Stimulated activated CD8-positive, alpha-beta memory T cell treated with anti-CD3 and anti-CD28 coated beads, Interleukin-12 subunit alpha, Interleukin-12 subunit beta, amount 100 ng/mL, for 1 hour (primary cell): ENCODE data around the gene PTTG1.
A peak's percentile ranks its signal among the peaks of the same experiment; 100 is the strongest.

Experiments used
- DNase-seq: peaks from one replicate; pipeline ENCODE4 v3.0.0-alpha.2; 2020; ENCODE audit warnings: low read depth

PTTG1 gene

DNA sequence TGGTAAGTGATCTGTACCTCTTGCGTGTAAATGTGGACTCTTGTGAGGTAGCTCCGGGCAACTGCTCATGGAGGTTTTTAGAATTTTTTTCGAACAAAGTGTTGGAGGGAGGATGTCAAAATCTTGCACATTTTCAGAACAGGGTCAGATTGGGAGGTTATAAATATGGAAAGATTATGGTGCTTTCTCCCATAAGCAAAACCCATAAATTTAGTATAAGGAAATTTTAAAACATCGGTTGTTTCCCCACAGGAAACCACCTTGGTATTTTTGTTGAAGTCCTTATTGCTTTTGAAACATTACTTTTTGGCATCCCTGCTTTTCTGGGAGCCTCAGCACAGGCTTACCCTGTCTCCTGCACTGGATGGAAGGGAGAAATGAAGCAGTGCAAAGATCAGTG lies 33.9 kb downstream of the PTTG1 start:
- no peak for DNase-seq

DNA sequence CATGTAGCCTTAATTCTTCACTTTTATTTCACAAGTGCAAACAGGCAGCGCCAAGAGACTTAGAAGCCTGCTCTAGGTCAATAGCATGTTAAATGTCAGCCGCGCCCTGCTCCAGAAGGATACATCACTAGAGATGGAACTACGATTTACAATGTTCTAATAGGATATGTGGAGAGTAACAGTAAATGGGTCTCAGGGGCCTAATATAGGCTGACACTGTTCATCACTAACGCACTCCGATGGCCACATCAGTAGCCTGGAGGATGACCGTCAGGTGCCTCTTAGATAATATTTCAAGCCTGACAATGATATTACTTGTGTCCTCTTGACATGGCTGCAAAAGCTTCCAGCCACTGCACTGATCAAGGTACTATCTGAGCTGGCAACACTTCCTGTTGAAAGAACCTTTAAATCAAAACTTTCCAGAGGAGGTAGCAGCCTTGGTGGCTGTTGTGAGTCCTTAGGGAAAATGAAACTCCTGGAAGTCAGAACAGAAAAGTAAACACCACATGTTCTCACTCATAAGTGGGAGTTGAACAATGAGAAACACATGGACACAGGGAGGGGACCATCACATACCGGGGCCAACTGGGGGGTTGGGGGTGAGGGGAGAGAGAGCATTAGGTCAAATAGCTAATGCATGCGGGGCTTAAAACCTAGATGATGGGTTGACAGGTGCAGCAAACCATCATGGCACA lies 35.0 kb downstream of the PTTG1 start:
- DNase-seq: no peak

DNA sequence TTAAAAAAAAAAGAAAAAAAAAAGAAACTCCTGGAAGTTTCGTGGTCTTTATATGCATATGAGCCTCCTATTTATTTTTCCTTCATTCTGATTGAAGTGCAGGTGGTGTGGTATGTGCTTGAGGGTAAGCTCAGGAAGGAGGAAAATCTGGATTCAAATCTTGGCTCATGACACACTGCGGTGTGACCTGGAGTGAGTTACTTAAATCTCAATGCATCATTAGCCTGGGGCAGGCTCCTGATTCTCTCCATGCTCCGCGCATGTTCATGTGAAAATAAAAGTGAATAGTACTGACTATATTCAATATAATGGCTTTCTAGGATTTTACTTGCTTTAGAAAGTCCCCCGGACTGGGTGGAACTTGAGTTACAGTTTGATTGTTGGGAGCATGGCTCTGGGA lies 35.6 kb downstream of the PTTG1 start:
- DNase-seq: no peak

DNA sequence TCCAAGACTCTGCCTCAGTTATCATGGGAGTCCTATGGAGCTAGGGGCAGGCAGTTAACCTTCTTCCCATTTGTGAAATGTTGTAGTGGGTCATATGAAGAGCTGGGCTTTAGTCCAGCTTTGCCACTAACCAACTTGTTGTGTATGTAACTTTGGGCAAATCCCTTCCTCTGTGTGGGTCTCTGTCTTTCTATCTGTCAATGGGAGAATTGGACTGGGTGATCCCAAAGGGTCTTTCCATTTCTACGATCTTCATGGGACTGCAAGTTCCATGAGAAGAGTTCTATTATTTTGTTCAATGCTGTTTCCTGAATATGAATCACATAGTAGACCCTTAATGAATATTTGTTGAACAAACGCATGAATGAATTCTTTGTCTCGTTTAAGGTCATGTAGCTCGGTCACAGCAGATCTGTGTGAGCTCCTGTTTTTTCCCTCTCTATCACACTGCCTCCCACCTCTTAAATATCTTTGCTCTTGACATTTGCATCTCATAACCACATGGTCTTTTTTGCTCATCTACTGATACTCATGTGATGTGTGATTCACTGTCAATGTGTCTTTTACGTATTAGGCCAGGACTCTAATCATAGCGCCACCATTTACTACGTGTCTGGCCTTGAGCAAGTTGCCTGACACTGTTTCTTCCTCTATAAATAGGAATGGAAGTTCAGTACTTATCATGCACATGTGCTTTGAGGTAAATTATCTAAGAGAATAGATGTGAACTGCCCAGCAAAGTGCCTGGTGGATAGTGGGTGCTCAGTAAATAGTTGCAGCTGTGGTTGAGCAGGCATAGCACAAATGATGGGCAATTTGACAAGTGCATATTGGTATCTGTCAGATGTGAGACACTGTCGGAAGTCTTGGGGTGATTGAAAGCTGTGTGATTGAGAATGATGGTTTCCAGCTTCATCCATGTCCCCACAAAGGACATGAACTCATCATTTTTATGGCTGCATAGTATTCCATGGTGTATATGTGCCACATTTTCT lies 37.4 kb downstream of the PTTG1 start:
- DNase-seq: no peak

DNA sequence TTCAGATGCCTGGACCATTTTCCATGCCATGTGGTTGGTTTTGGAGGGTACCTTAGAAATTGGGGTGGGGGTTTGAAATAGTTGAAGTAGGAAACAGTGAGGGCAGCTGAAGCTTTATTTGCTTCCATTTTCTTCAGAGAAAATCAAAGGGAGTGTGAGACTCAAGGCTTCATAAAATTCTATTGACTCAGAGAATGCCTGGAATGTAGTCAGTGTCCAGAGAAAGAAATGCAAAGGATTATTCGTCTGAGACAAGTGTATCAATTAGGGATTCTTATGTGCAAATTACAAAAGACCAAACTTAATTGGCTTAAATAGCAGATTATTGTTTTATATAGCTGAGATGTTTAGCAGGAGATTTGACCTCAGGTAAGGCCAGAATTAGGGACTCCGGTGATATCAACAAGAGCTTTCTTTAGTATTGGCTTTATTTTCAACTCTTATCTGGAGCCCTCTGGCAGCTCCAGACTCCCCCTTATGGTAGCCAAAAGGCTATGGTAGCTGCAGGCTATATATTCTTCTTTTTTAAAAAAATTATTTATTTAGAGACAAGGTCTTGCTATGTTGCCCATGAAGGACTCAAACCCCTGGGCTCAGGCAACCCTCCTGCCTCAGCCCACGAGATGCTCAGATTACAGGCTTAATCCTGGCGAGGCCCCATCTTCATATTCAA lies 38.9 kb downstream of the PTTG1 start:
- no peak for DNase-seq

DNA sequence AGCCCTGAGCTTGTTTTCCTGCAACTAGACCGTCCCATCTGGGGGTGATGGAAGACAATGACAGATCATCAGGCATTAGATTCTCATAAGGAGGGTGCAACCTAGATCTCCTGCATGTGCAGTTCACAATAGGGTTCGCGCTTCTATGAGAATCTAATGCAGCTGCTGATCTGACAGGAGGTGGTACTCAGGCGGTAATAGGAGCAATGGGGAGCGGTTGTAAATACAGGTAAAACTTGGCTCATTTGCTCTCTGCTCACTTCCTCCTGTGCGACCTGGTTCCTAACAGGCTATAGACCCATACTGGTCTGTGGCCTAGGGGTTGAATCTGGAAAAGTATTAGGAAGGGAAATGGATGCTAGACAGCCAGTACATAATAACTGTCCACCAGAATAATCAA lies 39.7 kb downstream of the PTTG1 start:
- no peak for DNase-seq

DNA sequence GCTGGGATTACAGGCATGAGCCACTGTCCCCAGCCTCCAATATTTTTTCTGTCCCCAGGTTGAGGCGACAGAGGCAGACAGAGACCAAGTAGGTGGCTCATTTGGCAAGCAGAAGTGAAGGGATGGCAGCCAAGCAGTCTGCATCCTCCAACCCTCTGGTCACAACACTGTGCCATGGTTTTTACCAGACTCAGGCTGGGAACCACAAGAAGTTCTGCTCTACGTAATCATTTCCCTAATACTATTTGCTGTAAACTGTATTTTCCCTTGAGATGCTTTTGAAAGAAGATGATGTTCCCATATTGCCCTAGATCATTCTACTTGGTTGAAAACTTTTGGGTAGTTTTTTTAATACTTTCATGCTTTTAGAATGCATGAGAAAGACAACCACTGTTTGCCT lies 40.5 kb downstream of the PTTG1 start:
- DNase-seq: no peak

DNA sequence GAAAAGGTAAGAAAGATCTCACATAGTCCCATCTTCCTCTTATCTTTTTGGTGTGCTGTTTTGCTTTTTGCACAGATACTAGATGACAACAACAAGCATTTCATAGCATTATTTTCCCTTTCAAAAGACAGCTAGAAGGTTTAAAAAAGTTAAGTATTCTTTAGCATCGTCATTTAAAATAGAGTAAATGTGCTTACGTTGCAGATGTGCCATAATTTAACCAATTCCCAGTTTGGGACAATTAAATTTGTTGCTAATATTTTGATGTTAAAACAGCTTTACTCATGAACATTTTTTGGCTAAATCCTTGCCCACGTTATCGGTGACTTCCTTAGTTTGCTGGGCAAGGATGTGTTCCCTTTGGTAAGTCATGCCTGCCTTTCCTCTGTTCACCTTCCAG lies 41.6 kb downstream of the PTTG1 start:
- no peak for DNase-seq

DNA sequence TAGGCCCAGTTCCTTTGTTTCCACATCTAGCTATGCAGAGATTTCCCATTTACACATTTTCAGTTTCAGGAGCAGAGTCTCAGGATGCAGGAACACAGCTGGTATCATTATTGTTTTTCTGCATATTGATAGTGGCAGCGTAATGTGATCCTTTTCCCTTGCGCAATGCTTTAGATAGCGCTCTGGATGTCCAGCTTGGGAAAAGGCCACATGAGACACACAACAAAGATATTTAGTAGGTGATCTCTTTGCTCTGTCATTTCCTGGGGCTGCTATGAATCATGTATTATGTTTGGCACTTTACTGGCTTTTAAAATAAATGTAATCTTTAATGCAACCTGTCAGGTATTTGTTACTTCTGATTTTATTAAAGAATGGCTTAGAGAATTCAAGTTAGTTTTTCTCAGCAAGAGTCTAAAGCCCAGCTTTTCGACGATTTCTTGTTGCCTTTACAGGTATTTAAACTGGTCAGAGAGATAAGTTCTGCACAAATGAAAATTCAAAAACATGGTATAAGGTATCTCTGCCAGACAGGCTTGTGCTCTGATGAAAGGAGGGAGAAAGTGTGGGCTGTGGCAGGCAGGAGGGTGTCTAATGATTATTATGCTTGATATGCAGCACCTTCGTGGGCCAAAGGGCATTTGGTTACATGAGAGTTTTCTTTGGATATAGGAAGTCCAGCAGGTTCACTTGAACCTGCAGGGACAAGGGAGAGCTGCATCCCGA lies 42.2 kb downstream of the PTTG1 start:
- no peak for DNase-seq

DNA sequence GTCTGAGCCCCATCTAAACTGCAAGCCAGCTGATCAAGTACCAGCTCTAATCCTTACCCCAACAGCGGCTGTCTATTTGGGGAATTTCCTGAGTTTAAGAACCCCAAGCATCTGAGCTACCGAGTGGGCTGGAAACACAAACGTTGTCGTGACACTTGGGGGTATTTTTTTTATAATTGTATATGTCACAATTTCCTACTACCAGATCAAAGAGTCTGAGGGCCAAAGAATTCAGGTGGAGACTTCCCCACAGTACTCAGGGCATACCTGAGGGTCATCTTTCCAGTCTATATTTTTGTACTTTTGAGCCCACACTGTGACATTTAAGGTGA lies 42.8 kb downstream of the PTTG1 start:
- DNase-seq: no peak

DNA sequence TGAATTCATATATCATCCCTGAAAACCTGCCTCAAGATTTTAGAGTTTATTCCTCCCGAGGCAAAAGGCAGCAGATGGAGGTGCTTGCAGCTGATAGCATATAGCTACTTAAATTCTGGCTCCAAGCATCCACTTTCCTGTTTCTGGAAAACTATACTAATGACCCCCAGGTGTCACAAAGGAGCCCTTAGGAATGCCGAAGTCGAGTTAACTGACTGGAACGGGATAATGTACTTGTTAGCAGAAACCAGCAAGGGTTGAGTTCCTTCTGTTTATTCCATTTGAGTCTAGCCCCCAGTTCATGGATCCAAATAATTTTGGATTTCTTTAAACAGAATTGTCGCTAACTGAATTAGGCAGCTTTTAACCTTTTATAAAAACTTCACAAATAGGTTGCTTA lies 44.5 kb downstream of the PTTG1 start:
- no peak for DNase-seq

DNA sequence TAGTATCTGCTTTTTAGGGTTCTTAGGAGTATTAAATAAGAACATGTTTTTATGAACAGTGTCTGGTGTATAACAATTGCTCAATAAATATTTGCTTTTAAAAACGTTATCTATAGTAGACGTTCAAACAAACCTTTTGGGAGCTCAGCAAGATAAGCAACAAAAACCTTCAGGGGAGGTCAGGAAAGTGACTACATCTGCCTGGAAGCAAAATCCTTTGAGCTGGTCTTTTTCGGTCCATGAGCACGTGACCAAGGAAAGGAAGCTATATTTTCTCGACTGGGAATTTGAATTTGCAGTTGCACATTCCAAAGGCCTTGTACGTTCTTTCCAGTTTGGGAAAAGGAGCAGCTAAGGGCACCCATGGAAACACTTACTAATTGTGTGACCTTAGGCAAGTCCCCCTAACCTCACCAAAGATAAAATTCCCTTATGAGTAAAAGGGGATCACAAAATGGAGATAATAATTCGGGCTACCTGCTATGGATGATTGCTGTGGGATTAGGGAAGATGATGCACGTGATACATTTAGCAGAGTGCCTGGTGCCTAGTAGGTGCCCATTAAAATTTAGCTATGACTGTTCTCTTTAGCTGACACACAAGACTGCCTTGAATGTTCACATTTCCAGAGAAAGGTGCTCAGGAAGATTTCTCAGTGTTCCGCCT lies 45.4 kb downstream of the PTTG1 start:
- DNase-seq: no peak

DNA sequence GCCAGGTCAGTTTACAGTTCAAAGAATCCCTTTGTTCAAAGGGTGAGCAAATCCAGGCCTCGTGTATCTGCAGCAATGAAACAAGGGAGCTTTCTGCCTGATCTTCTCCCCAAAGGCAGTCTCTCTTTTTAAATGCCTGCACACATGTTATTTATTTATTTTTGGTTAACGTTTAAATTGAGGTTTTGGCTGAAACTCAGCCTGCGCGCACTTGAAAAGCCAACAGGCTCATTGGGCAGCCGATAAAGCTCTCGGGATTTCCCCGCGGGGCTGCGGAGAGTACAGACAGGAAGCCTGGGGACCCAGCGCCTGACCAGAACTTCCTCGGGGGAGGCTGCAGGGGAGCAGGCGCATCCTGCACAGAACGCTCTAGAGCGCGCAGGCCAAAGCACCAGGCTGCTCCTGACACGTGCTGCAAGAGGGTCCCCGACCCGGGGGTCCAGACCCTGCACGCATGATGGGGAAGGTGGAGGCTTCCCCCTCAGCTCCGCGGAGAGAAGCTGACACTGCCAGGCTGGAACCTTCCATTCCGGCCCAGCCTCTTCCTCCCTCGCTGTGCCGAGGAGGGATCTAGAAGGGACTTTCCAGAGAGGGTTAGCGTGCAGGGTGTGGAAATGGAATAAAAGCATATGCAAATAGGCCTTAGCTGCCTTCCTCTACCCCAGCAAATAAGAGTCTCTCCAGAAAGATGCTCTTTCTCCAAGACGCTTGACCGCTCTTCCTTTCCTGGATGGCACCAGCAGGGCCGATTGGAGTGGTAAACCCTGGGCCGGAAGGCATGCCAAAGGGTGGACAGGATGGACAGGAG lies 46.1 kb downstream of the PTTG1 start:
- peak; percentile 66 for DNase-seq

DNA sequence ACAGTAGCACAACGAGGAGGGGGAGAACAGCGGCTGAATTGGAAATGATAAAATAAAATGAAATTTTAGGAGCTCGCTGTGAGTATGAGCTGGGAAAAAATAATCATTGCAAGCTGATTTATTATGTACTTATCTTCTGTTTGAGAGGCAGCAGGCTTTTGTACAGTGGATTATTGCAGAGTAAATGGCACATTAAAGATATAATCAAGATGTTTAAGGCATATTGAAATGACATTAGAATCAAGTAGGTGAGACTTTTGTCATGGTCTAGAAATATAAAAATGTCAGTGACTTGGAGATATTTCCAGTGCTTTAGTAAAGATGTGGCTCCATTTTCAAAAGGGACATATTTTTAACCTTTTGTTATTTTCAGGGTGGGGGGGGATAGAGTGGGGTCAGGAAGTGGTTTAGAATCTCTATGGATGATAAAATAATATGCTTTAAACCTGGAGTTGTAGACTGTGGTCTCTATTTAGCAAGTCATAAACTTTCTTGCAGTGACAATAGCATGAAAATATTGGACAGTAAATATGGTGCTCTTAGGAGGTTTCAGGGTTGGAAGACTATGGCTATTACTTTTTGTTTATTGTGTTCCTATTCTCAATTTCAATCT lies 46.8 kb downstream of the PTTG1 start:
- no peak for DNase-seq

DNA sequence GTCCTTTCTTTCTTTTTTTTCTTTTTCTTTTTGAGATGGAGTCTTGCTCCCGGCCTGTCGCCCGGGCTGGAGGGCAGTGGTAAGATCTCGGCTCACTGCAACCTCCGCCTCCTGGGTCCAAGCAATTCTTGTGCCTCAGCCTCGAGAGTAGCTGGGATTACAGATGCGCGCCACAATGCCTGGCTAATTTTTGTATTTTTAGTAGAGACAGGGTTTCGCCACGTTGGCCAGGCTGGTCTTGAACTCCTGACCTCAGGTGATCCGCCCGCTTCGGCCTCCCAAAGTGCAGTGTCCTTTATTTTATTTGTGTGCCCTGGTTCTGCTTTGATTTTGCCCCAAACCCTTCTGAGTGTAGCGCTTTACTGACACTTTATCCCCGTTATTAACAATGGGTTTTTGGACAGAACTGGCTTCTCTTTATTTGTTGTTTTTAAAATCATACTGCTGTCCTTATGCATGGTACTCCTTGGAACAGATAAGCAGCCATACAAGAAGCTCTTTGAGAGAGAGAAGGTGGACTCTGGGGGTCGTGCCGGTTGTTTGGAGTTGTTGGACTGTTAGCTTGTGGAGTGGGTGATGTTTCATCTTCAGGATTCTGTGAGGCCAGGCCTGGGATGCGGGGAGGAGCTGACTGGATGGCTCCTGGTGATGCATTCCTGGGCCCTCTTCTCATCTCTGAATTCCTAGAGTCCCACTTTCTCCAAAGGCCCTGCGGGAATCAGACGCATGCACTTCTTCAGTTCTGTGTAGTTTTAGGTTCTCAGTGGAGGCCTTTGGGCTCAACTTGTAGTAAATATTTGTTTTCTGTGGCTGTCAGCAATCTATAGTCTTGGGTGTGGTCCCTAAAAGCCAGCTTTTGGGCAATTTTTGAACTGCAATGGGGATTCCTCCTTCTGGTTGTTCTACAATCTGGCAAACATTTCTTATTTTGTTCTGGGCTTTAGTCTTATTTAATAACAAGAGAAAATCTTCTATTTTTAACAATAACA lies 47.8 kb downstream of the PTTG1 start:
- DNase-seq: no peak

DNA sequence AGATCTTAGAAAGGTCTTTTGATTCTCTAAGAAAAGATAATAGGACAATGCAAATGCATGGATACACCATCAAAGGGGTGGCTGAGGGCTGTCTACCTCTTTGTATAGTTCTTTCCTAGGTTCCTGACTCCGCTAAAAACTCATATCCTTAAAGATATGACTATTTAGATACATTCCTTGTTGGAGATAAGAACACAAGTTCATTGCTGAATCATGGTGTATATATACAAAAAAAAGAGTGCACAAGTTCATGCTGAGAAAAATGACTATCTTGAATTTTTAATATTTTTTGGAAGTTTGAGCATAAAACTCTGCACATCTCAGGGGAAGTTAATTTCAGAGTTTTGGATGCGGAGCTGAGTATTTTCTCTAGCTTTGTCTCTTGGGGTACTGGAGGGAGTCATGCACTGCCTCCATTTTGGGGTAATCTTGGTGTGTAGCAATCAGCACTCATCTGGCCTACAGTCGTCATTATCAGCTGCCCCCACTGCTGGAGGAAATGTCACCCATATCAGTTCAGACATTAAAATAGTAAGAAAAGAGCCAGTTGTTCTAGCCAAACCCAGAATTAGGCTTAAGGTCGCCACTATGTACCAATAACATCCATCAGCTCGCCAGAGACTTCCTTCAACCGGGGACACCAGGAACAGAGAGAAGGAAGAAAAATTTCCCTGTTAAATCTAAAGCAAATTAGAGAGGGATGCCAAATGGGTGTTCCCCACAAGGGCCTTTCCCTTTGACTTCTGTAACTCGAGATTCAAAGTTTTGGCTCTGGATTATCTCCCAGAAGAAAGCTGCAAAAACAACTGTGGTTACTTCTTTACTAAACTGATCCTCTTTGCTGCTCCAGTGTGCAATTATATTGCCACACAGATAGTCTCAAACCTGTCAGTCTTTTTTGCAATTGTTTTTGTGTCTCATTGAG lies 49.0 kb downstream of the PTTG1 start:
- DNase-seq: no peak

DNA sequence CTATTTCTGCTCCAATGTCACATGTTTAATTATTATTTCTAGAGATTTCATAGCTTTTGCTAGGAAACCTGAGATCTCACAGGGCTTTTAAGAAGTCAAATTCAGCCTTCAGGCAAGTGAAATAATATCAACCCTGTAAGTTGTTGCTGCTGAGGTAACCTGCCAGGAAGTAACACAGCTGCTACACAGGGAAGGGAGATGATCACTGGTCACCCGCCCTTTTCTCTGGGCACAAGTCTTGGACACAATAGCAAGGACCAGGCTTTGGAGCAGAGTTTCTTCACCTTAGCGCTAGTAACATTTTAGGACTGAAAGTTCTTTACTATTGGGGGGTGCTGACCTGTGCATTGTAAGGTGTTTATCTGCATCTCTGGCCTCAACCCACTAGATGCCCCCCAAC lies 50.1 kb downstream of the PTTG1 start:
- DNase-seq: no peak

DNA sequence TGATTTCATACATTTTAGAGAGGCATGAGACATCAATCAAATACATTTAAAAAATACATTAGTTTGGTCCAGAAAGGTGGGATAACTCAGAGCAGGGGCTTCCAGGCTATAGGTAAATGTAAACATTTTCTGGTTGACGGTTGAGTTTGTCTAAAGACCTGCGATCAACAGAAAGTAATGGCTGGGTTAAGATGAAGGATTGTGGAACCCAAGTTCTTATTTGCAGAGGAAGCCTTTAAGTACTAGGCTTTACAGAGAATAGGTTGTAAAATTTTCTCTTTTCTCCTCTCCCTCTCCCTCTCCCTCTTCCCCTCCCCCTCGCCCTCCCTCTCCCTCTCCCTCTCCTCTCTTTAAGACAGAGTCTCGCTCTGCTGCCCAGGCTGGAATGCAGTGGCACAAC lies 50.8 kb downstream of the PTTG1 start:
- DNase-seq: no peak
